Glomerular visceral epithelial cell (primary cell): ENCODE measurements around the gene SLIT1.

Experiments used
- DNase-seq: peaks from one replicate; pipeline ENCODE4 v3.0.0-alpha.2; 2016; ENCODE audit errors: extremely low spot score

SLIT1 gene

GRCh38 chr10:97063983-97064837 is 121.5 kb downstream of the SLIT1 start:
- DNase-seq = no peak

GRCh38 chr10:97063271-97063982 is 122.3 kb downstream of the SLIT1 start:
- no peak for DNase-seq

GRCh38 chr10:97062456-97062855 is 123.3 kb downstream of the SLIT1 start:
- DNase-seq = no peak

- no peak for DNase-seq
Measured at GRCh38 chr10:97062046-97062445, 123.7 kb downstream of the SLIT1 start.

GRCh38 chr10:97061423-97061822 is 124.3 kb downstream of the SLIT1 start:
- no peak for DNase-seq

GRCh38 chr10:97060441-97061084 is 125.2 kb downstream of the SLIT1 start:
- DNase-seq = no peak

- no peak for DNase-seq
Measured at GRCh38 chr10:97059872-97060205, 125.9 kb downstream of the SLIT1 start.

- no peak for DNase-seq
Measured at GRCh38 chr10:97059006-97059871, 126.5 kb downstream of the SLIT1 start.

GRCh38 chr10:97058521-97058920 is 127.2 kb downstream of the SLIT1 start:
- DNase-seq = no peak

GRCh38 chr10:97057491-97058235 is 128.1 kb downstream of the SLIT1 start:
- no peak for DNase-seq

- no peak for DNase-seq
Measured at GRCh38 chr10:97056003-97056630, 129.6 kb downstream of the SLIT1 start.

- no peak for DNase-seq
Measured at GRCh38 chr10:97053276-97053675, 132.5 kb downstream of the SLIT1 start.

GRCh38 chr10:97050956-97051496 is 134.7 kb downstream of the SLIT1 start:
- DNase-seq = no peak

- no peak for DNase-seq
Measured at GRCh38 chr10:97050205-97050745, 135.5 kb downstream of the SLIT1 start.

GRCh38 chr10:97049670-97050069 is 136.1 kb downstream of the SLIT1 start:
- DNase-seq = no peak

- DNase-seq = no peak
Measured at GRCh38 chr10:97048649-97049427, 136.9 kb downstream of the SLIT1 start.

GRCh38 chr10:97047788-97048187 is 138.0 kb downstream of the SLIT1 start:
- DNase-seq = no peak

- no peak for DNase-seq
Measured at GRCh38 chr10:97047083-97047736, 138.5 kb downstream of the SLIT1 start.
